ENCODE results near the gene ZCCHC8.

The ZCCHC8 gene

GRCh38 chr12:122500685-122501488 lies at the start of gene ZCCHC8:
Gene ZCCHC8, minus strand, starts transcription at chr12:122500932. Its CDS starts 92 bp downstream, at chr12:122500840.
- DNase-seq = peak; percentile 99
- in situ Hi-C loops (cut with MboI; ENCODE audit: low pct_unique_long_range_greater_than_20kb, low sequenced_read_pairs) = loop anchor here (25.0 kb wide), 1 partner anchor 261 kb away; the partner anchor contains the start of genes CCDC62 and DENR

- DNase-seq = no peak
- in situ Hi-C loops (cut with MboI; ENCODE audit: low pct_unique_long_range_greater_than_20kb, low sequenced_read_pairs) = no loop called here
Observed at GRCh38 chr12:122547330-122547729, 46.6 kb upstream of the ZCCHC8 start.

GRCh38 chr12:122545855-122546254 lies 45.1 kb upstream of the ZCCHC8 start:
- in situ Hi-C loops (cut with MboI; ENCODE audit: low pct_unique_long_range_greater_than_20kb, low sequenced_read_pairs) = no loop called here
- no peak for DNase-seq

- in situ Hi-C loops (cut with MboI; ENCODE audit: low pct_unique_long_range_greater_than_20kb, low sequenced_read_pairs) = no loop called here
- no peak for DNase-seq
Observed at GRCh38 chr12:122544537-122544936, 43.8 kb upstream of the ZCCHC8 start.

- in situ Hi-C loops (cut with MboI; ENCODE audit: low pct_unique_long_range_greater_than_20kb, low sequenced_read_pairs) = no loop called here
- DNase-seq = no peak
Observed at GRCh38 chr12:122538496-122538895, 37.8 kb upstream of the ZCCHC8 start.

GRCh38 chr12:122537021-122537420 lies 36.3 kb upstream of the ZCCHC8 start:
- in situ Hi-C loops (cut with MboI; ENCODE audit: low pct_unique_long_range_greater_than_20kb, low sequenced_read_pairs) = no loop called here
- DNase-seq = no peak

- in situ Hi-C loops (cut with MboI; ENCODE audit: low pct_unique_long_range_greater_than_20kb, low sequenced_read_pairs) = no loop called here
Observed at GRCh38 chr12:122533856-122534255, 33.1 kb upstream of the ZCCHC8 start.

GRCh38 chr12:122528992-122529391 lies 28.3 kb upstream of the ZCCHC8 start:
- in situ Hi-C loops (cut with MboI; ENCODE audit: low pct_unique_long_range_greater_than_20kb, low sequenced_read_pairs) = no loop called here
- DNase-seq = no peak

More at GRCh38 chr12:122533856-122534255, 33.1 kb upstream of the ZCCHC8 start:
- DNase-seq = no peak

GRCh38 chr12:122528582-122528981 lies 27.9 kb upstream of the ZCCHC8 start:
- in situ Hi-C loops (cut with MboI; ENCODE audit: low pct_unique_long_range_greater_than_20kb, low sequenced_read_pairs) = no loop called here
- no peak for DNase-seq

GRCh38 chr12:122527478-122527944 lies 26.8 kb upstream of the ZCCHC8 start:
- in situ Hi-C loops (cut with MboI; ENCODE audit: low pct_unique_long_range_greater_than_20kb, low sequenced_read_pairs) = no loop called here
- no peak for DNase-seq

- in situ Hi-C loops (cut with MboI; ENCODE audit: low pct_unique_long_range_greater_than_20kb, low sequenced_read_pairs) = no loop called here
- DNase-seq = peak; percentile 100
Observed at GRCh38 chr12:122526683-122527477, 26.1 kb upstream of the ZCCHC8 start, which contains the start of the genes KNTC1 and RSRC2. Gene KNTC1, plus strand, starts transcription at chr12:122527249. Its CDS starts 2,815 bp downstream, at chr12:122530064. Gene RSRC2, minus strand, starts transcription at chr12:122526936. Its CDS starts 83 bp downstream, at chr12:122526853.

- in situ Hi-C loops (cut with MboI; ENCODE audit: low pct_unique_long_range_greater_than_20kb, low sequenced_read_pairs) = loop anchor here (25.0 kb wide), 1 partner anchor 238 kb away; the partner anchor contains the start of genes CCDC62 and DENR
Observed at GRCh38 chr12:122523846-122524718, 23.4 kb upstream of the ZCCHC8 start.

GRCh38 chr12:122523280-122523679 lies 22.5 kb upstream of the ZCCHC8 start:
- DNase-seq = no peak
- in situ Hi-C loops (cut with MboI; ENCODE audit: low pct_unique_long_range_greater_than_20kb, low sequenced_read_pairs) = loop anchor here (25.0 kb wide), 1 partner anchor 239 kb away; the partner anchor contains the start of genes CCDC62 and DENR

More at GRCh38 chr12:122523846-122524718, 23.4 kb upstream of the ZCCHC8 start:
- DNase-seq = no peak

GRCh38 chr12:122520676-122521075 lies 19.9 kb upstream of the ZCCHC8 start:
- DNase-seq = no peak
- in situ Hi-C loops (cut with MboI; ENCODE audit: low pct_unique_long_range_greater_than_20kb, low sequenced_read_pairs) = loop anchor here (25.0 kb wide), 1 partner anchor 242 kb away; the partner anchor contains the start of genes CCDC62 and DENR

- no peak for DNase-seq
- in situ Hi-C loops (cut with MboI; ENCODE audit: low pct_unique_long_range_greater_than_20kb, low sequenced_read_pairs) = loop anchor here (25.0 kb wide), 1 partner anchor 243 kb away; the partner anchor contains the start of genes CCDC62 and DENR
Observed at GRCh38 chr12:122519418-122519817, 18.7 kb upstream of the ZCCHC8 start.

- in situ Hi-C loops (cut with MboI; ENCODE audit: low pct_unique_long_range_greater_than_20kb, low sequenced_read_pairs) = loop anchor here (25.0 kb wide), 1 partner anchor 243 kb away; the partner anchor contains the start of genes CCDC62 and DENR
- no peak for DNase-seq
Observed at GRCh38 chr12:122518908-122519307, 18.2 kb upstream of the ZCCHC8 start.

GRCh38 chr12:122517877-122518276 lies 17.1 kb upstream of the ZCCHC8 start:
- in situ Hi-C loops (cut with MboI; ENCODE audit: low pct_unique_long_range_greater_than_20kb, low sequenced_read_pairs) = loop anchor here (25.0 kb wide), 1 partner anchor 244 kb away; the partner anchor contains the start of genes CCDC62 and DENR
- no peak for DNase-seq
